Fibroblast of skin of abdomen (primary cell): ENCODE results near the gene STEEP1.
A peak's percentile ranks its signal among the peaks of the same experiment; 100 is the strongest.
"Not testable (repeated sequence)": the region's sequence is repeated elsewhere in the genome, so short reads cannot be mapped to it uniquely, and the experiment has no call there.

Source experiments
- DNase-seq: peaks from one replicate; pipeline ENCODE4 v3.0.0-alpha.2; 2013

Gene STEEP1

GRCh38 chrX:119529345-119530276 lies 35.6 kb downstream of the STEEP1 start:
- no peak for DNase-seq

- no peak for DNase-seq
Observed at GRCh38 chrX:119523664-119524184, 41.5 kb downstream of the STEEP1 start.

- DNase-seq: no peak
Observed at GRCh38 chrX:119521246-119521645, 44.0 kb downstream of the STEEP1 start.

- no peak for DNase-seq
Observed at GRCh38 chrX:119518371-119518770, 46.8 kb downstream of the STEEP1 start.

GRCh38 chrX:119516157-119516702 lies 49.0 kb downstream of the STEEP1 start:
- peak; percentile 56 for DNase-seq

DNA sequence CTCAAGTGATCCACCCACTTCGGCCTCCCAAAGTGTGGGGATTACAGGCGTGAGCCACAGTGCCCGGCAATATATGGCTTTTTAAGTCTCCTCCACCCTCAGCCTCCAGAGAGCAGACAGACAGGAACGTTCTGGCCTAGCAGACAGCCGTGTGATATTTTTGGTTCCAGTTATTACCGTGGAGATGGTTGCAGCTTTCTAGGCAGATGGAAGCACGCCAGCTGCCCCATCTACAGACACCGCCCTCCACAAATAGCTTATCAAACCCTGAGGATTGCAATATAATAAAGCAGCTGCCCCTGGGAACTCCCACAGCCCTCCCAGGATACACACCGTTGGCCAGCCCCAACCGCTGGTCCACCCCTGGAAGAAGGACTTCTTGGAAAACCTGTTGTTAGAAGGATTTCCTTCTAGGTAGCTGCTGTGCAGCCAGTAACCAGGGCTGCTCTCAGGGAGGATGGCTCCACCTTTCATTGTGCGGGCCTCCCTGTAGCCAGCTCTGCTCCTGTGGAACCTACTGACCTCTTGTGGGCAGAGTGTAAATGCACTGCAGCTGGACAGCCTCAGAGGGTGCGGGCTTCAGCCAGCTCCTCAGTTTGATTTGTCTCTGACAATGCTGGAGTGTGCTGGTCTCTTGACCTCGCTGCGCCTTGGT lies 52.9 kb downstream of the STEEP1 start:
- DNase-seq: peak; percentile 67

- DNase-seq: no peak
Observed at GRCh38 chrX:119507206-119507605, 58.0 kb downstream of the STEEP1 start.

DNA sequence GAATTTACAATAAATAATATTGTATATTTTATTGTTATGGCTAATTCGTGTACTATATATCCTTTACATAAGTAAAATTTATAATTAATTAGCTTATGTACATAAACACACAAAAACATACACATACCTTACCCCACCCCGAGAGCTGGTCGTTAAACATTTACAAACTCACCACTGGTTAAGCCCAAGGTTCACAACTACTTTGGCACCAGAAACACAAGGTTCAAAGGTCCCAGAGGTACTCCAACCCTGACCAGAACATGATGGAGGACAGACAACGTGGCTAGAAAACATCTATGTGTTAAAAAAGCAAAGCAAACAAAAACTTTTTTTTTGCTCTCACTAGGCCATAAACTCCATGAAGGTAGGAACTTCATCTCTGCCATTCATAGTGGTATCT lies 59.3 kb downstream of the STEEP1 start:
- DNase-seq: no peak

DNA sequence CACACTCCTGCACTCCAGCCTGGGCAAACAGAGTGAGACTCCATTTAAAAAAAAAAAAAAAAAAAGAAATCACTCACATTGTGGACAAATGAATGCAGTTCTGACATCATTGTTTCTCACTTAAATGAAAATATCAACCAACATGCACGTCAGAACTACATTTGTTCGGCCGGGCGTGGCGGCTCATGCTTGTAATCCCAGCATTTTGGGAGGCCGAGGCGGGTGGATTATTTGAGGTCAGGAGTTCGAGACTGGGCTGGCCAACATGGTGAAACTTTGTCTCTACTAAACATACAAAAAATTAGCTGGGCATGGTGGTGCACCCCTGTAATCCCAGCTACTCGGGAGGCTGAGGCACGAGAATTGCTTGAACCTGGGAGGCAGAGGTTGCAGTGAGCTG lies 60.1 kb downstream of the STEEP1 start:
- DNase-seq: not testable (repeated sequence)

GRCh38 chrX:119503484-119503861 lies 61.7 kb downstream of the STEEP1 start:
- peak; percentile 91 for DNase-seq

DNA sequence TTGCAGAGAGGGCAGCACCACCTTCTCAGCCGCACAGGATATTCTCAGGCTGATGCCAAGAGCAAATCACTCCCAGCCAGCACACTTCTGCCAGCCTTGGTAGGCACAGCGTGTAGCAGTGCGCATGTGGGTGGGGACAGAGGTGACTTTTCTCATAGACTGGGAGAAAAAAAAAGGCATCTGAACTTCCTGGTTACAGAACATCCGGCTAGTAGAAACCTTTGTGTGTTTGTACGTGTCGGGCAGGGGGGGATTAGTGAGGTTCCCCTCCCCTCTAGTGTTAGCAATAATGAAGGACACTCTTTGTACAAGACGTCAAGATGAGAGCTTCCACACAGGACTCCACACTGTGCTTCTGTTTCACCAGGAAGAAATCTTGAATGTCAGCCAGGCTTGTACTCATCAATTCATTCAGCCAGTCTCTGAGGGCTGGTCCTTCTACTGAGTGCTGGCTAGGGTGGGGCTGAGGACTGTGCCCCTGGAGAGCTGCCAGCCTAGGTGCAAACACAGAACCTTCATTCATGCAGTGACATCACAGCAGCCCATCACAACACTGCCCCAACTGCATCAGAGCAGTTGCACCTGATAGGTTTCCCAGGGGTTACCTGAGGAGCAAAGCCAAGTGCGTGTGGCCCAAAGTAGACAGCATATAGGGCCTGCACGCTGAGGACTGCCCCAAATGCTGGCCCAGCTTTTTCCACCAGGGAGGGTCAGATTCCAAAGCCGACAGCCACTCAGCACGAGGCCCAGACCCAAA lies 62.3 kb downstream of the STEEP1 start:
- DNase-seq: peak; percentile 61

DNA sequence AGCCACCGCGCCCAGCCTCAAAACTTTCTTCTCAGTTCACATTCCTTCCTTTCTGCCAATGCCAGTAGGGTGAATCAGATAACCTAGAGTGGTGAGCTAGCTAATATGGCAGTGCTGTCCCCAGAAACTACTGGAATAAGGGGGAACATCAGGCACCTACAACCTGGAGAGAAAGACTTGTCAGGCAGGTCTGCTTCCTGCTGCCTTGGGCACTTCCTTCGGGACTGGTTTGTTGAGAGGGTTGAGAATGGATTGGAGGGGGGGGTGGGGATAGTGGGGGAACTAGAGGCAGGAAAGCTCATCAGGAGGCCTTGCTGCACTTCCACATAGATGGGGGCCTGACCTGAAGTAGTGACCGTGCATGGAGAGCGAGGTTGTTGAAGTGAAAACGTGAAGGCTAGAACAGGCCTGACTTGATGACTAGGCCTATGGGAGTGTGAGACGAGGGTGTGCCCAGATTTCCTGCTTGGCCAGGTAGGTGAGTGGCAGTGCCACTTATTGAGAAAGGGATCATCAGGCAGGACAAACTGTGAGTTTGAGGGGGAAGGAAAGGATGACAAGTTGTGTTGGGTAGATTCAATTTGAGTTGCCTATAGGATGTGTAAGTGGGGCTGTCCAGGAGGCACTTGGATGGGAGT lies 63.6 kb downstream of the STEEP1 start:
- no peak for DNase-seq

DNA sequence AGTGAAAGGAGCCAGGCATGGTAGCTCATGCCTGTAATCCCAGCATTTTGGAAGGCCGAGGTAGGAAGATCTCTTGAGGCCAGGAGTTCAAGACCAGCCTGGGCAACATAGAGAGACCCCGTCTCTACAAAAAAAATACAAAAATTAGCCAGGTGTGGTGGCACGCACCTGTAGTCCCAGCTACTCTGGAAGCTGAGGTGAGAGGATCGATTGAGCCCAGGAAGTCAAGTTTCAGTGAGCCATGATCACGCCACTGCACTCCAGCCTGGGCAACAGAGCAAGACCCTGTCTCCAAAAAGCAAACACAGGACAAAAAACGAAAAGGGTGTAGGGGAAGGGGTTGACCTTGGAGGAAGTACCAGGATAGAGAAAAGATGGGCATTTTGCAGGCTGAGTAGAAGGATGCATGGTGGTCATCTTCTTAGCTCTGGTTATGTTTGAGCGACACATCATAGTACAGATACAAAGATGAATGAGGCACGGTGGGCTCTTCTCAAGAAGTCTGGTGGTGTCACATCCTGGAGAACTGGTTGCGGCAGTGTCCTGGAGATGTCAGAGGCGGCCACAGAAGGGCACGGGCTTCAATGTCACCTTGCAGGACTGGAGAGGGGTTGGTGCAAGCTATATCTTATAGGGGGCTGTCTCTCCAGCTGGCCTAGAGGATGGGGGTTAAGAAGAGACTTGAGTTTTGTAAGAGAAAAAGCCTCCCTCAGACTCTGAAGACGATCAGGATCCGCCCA lies 65.0 kb downstream of the STEEP1 start:
- no peak for DNase-seq

DNA sequence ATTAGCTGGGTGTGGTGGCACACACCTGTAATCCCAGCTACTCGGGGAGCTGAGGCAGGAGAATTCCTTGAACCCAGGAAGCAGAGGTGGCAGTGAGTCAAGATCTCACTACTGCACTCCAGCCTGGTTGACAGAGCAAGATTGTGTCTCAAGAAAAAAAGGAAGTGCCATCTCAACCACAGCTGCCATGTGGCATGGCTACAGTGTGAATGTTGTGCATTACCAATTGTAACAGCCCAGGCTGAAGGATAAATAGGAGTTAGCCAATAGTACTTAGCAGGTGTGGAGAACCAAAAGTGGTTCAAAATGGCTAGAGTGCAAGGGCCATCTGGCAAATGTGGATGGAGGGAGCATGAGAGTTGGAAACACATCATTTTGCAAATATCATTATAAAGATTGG lies 68.0 kb downstream of the STEEP1 start:
- no peak for DNase-seq

GRCh38 chrX:119495734-119496726 lies 69.2 kb downstream of the STEEP1 start:
- no peak for DNase-seq

DNA sequence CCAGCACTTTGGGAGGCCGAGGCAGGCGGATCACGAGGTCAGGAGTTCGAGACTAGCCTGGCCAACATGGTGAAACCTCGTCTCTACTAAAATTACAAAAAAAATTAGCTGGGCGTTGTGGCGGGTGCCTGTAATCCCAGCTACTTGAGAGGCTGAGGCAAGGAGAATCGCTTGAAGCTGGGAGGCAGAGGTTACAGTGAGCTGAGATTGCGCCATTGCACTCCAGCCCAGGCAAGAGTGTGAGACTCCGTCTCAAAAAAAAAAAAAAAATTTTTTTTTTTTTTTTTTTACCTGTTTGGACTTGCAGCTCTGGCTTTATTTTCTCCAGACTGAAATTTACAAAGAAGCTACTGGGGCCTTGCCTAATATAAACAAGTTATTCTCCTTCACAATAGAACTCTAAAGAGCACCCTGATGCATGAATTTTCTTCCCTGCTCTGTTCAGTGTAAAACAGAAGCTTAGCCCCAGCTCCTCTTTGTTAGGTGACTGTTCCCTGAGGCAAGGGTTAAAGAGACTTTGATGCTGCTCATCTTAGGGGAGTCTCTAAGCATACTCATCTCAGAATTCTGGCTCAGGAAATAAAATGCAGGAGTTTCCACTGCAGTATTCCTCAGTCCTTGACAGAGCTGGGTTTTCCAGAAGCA lies 71.2 kb downstream of the STEEP1 start:
- DNase-seq: not testable (repeated sequence)

- no peak for DNase-seq
Observed at GRCh38 chrX:119492463-119492862, 72.7 kb downstream of the STEEP1 start.

- no peak for DNase-seq
Observed at GRCh38 chrX:119489212-119490074, 75.8 kb downstream of the STEEP1 start.

GRCh38 chrX:119488749-119489148 lies 76.5 kb downstream of the STEEP1 start:
- DNase-seq: peak; percentile 51
